ENCODE data around the gene SAFB.

The SAFB gene

GRCh38 chr19:5622465-5623396 lies at the start of gene SAFB, which contains the start of gene SAFB2:
TSS of gene SAFB (plus strand) at chr19:5623083. CDS start at chr19:5623206, 123 bp downstream.
TSS of gene SAFB2 (minus strand) at chr19:5622776. CDS start at chr19:5622715, 61 bp downstream.
- peak; percentile 95 to 100 (median 98) for DNase-seq (ENCODE audit: low read depth in 3 of 3)

- DNase-seq (ENCODE audit: low read depth in 3 of 3) = no peak
Observed at GRCh38 chr19:5575590-5575989, 47.3 kb upstream of the SAFB start.

GRCh38 chr19:5578097-5578846 lies 44.6 kb upstream of the SAFB start:
- DNase-seq (ENCODE audit: low read depth in 3 of 3) = peak; percentile 29 to 72 (median 44)

GRCh38 chr19:5579286-5579685 lies 43.6 kb upstream of the SAFB start:
- DNase-seq (ENCODE audit: low read depth in 3 of 3) = no peak

- DNase-seq (ENCODE audit: low read depth in 3 of 3) = no peak
Observed at GRCh38 chr19:5579697-5580096, 43.2 kb upstream of the SAFB start.

GRCh38 chr19:5580161-5580571 lies 42.7 kb upstream of the SAFB start:
- no peak for DNase-seq (ENCODE audit: low read depth in 3 of 3)

GRCh38 chr19:5585461-5586299 lies 37.2 kb upstream of the SAFB start:
- peak in 1 of 3 donors; percentile 19 for DNase-seq (ENCODE audit: low read depth in 3 of 3)

GRCh38 chr19:5586300-5587070 lies 36.4 kb upstream of the SAFB start:
- no peak for DNase-seq (ENCODE audit: low read depth in 3 of 3)

- DNase-seq (ENCODE audit: low read depth in 3 of 3) = no peak
Observed at GRCh38 chr19:5587071-5587455, 35.8 kb upstream of the SAFB start.

- DNase-seq (ENCODE audit: low read depth in 3 of 3) = no peak
Observed at GRCh38 chr19:5587661-5588060, 35.2 kb upstream of the SAFB start.

- DNase-seq (ENCODE audit: low read depth in 3 of 3) = no peak
Observed at GRCh38 chr19:5588441-5588840, 34.4 kb upstream of the SAFB start.

- DNase-seq (ENCODE audit: low read depth in 3 of 3) = no peak
Observed at GRCh38 chr19:5588906-5589676, 33.8 kb upstream of the SAFB start.

- DNase-seq (ENCODE audit: low read depth in 3 of 3) = no peak
Observed at GRCh38 chr19:5590151-5590864, 32.6 kb upstream of the SAFB start.

GRCh38 chr19:5590865-5591154 lies 32.1 kb upstream of the SAFB start:
- DNase-seq (ENCODE audit: low read depth in 3 of 3) = no peak

GRCh38 chr19:5591476-5591875 lies 31.4 kb upstream of the SAFB start:
- DNase-seq (ENCODE audit: low read depth in 3 of 3) = no peak

GRCh38 chr19:5592531-5593342 lies 30.1 kb upstream of the SAFB start:
- DNase-seq (ENCODE audit: low read depth in 3 of 3) = no peak

- DNase-seq (ENCODE audit: low read depth in 3 of 3) = no peak
Observed at GRCh38 chr19:5593343-5594255, 29.3 kb upstream of the SAFB start.

GRCh38 chr19:5594521-5594950 lies 28.3 kb upstream of the SAFB start:
- no peak for DNase-seq (ENCODE audit: low read depth in 3 of 3)

Measured in stimulated activated CD4-positive, alpha-beta T cell treated with anti-CD3 and anti-CD28 coated beads, TNF-alpha, amount 100 ng/mL, for 48 hours (primary cell).